ENCODE data around the gene UBL4B.

- no peak for TF ChIP-seq REST (IDR thresholded peaks at IDR 0.05; ENCODE audit: low read depth)
- no peak for TF ChIP-seq YY1 (IDR thresholded peaks at IDR 0.05; ENCODE audit: low read depth)
- no peak for TF ChIP-seq TCF12 (IDR thresholded peaks at IDR 0.05; ENCODE audit: low read depth)
- no peak for TF ChIP-seq RAD21 (IDR thresholded peaks at IDR 0.05; ENCODE audit: low read depth)
- TF ChIP-seq EP300 (IDR thresholded peaks at IDR 0.05; ENCODE audit: borderline replicate concordance), result no peak
- no peak for TF ChIP-seq TAF1 (IDR thresholded peaks at IDR 0.05; ENCODE audit: low read depth)
- no peak for TF ChIP-seq USF1 (IDR thresholded peaks at IDR 0.05)
These were observed 25.3 kb upstream of the UBL4B start for GRCh38 chr1:110086961-110087360.
